T-helper 2 cell treated with Interferon-gamma antibody and Interleukin-4, amounts not matched to agents 100 ng/mL and 5 ng/mL, for 36 hours (primary cell): ENCODE data around the gene RAP1GAP2. TPM values are rescaled to one million over a fixed set of nuclear protein-coding genes. Genes with fewer than 3 reads are reported as not detected.
"Not testable (repeated sequence)": the region's sequence is repeated elsewhere in the genome, so short reads cannot be mapped to it uniquely, and the experiment has no call there.

Source experiments
- intact Hi-C: fragments of 100-400 bp; cut with micrococcal nuclease; formaldehyde crosslinking; loops from one replicate; pipeline ENCODE4 v1.15.1; 2023
- total RNA-seq: library from RNA; stranded (reverse); gene quantifications from 2 replicates; pipeline ENCODE4 v1.2.3, GENCODE V29; 2022

The RAP1GAP2 gene
- total RNA-seq, 1 donor from 2014 or later = 48.5 TPM

DNA sequence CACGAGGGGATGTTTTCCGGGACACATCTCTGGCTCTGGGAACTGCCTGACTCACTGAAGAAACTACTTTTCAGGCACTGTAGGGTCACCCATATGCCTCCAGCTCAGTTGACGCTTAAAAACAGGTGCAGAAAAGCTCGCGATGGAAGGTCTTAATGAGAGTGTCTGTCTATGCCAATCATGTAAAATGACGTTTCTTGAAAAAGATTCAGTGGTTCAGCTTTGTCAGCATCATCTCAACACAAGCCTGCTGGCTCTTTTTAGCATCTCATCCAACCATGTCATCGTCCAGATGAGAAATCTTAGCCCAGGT is 239.7 kb downstream of the RAP1GAP2 start:
- intact Hi-C loops = no loop called here

DNA sequence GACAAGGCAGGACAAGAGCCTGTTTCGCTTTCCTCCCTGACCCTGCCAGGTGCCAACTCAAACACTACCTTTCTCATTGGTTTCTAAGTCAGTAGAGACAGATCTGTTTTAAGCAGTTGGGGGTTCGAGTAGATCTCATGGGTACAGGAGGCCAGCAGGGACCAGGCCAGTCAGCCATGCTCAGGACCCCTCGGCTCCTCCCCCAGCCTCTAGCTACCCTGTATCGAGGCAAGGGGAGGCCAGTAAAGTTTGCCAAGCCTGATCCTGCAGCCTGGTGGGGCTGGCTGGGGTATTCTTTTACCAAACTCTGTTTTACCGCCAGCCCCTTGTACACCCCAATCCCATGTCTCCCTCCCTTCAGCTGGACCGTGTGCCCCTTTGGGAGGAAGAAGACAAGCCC is 240.6 kb downstream of the RAP1GAP2 start:
- intact Hi-C loops = no loop called here

DNA sequence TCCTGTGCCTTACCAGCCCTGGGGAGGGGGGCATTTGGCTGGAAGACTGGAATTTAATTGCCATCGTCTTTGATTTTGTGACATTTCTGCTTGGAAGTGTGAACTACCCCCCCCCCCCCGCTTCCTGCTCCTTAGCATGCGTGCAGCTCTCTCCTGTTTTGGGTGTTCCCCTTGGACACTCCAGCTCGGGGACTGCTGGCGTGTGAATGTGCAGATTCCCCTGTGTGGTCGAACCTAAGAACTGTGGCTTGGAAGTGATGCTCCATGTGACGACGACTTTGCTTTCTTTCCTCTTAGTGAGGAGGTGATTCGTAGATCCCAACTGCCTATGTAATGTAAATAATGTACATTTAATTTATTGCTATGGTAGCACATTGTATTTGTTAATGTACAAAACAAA is 241.0 kb downstream of the RAP1GAP2 start:
- intact Hi-C loops = no loop called here

DNA sequence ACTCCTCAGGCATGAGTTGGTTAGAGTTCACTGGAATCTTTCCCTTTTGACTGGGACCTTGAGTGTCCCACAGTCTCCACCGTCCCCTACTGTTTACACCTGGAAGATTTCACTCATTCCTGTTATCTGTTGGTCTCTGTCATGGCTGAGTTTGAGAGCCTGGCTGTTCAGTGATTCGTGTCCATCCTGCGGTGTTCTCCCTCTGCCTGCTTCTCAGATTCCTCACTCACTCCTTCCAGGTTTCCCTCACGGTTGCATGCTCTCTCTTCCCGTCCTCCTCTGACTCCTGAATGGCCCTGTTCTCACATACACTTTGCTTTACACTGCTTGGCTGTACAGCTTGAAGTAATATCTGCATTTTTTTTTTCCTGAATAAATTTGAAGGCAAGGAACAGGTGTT is 242.7 kb downstream of the RAP1GAP2 start:
- intact Hi-C loops = no loop called here

DNA sequence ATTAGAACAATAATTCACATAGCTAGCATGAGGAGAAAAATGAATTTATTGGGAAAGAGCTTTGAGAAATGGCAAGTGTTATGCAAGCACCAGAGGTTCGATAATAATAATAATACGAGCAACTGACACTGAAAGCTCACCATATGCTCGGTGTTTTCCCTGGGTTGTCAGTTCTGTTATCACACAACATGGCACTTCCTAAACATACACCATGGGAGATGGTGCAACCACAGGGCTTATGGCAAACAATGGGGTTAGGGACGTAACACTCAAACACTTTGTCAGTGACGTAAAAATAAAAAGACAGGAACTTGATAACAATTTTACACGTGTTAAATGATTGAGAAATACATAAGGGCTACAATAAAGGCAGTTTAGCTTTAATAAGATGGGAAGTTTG is 243.5 kb downstream of the RAP1GAP2 start:
- intact Hi-C loops = no loop called here

DNA sequence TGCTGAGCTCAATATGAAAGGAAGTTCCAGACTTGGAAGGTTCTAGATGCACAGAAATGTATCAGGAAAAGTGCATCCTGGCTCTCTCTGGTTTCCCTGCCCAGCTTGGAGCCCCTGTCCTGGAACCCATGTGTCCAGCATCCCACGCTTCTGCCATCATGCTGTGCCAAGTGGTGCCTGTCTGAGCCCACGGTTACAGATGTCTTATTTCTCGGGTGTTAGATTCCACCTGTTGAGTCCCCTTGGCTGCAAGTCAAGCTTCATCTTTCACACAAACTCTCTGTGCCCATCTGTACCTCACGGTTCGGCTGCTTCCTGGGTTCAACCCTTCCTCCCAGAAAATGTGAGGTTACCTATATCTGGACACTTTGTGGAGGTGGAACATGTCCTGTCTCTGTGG is 244.6 kb downstream of the RAP1GAP2 start:
- intact Hi-C loops = no loop called here

- intact Hi-C loops = no loop called here
These were observed 247.6 kb downstream of the RAP1GAP2 start for GRCh38 chr17:3043737-3044365.

DNA sequence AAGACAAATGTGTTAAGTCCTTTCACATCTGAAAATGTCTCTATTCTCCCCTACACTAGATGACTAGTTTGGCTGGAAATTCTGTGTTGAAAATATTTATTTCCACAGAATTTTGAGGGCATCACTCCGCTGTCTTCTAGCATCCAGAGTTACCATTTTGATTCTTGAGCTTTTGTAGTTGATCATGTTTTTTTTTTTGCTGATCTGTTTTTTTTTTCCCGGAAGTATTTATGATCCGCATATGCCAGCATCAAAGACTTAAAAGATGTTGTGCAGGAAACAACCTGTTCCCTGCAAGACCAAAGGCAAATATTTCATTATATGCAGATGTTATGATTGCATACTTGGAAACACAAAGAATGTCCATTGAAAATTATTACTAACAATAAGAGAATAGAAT is 250.5 kb downstream of the RAP1GAP2 start:
- intact Hi-C loops = loop anchor here (5.0 kb wide), 1 partner anchor 601 kb away; no protein-coding TSS in a partner anchor

- intact Hi-C loops = loop anchor here (5.0 kb wide), 1 partner anchor 598 kb away; no protein-coding TSS in a partner anchor
These were observed 252.7 kb downstream of the RAP1GAP2 start for GRCh38 chr17:3048727-3049471.

- intact Hi-C loops = loop anchor here (5.0 kb wide), 1 partner anchor 598 kb away; no protein-coding TSS in a partner anchor
These were observed 253.6 kb downstream of the RAP1GAP2 start for GRCh38 chr17:3049705-3050295.

- intact Hi-C loops = not testable (repeated sequence)
These were observed 258.6 kb downstream of the RAP1GAP2 start for GRCh38 chr17:3054868-3055267.

DNA sequence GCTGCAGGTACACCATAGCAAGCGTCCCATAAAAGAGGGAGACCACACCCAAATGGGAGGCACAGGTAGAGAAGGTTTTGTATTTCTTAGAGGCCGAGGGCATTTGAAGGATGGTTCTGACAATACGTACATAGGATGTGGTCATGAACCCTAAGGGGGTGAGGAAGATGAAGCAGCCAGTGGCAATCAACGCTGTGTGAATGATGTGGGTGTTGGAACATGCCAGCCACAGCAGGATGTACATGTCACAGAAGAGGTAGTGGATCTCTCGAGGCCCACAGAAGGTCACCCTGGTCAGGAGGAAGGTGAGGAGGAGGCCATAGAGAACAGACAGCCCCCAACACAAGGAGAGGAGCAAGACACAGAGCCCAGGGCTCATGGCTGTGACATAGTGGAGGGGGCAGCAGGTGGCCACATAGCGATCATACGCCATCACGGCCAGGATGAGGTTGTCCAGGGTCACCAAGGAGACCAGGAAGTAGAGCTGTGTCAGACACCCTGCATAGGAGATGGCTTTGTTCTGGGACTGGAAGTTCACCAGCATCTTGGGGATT is 266.7 kb downstream of the RAP1GAP2 start:
- intact Hi-C loops = not testable (repeated sequence)

GRCh38 chr17:3063507-3063906 is 267.3 kb downstream of the RAP1GAP2 start, which contains the start of gene OR1D5:
Gene OR1D5, minus strand, starts transcription at chr17:3063607. Its CDS starts 0 bp downstream, at chr17:3063607.
- intact Hi-C loops = not testable (repeated sequence)

DNA sequence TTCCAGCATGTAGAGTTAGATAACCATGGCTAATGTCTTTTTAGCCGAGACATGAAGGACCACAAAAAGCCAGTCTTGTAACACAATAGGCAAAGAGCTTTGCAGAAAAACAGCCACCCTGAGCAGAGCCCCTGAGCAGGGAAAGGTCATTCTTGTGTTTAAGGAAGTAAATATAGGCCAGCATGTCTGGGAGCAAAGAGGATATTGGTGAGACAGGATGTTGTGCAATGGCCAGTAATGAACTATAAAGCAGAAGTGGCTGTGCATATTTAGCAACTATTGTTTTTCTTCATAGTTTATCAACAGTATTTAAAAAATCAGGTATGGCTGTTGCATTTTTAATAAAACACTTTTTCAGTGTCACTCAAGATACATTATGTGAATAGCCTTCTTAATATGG is 269.0 kb downstream of the RAP1GAP2 start:
- intact Hi-C loops = not testable (repeated sequence)

DNA sequence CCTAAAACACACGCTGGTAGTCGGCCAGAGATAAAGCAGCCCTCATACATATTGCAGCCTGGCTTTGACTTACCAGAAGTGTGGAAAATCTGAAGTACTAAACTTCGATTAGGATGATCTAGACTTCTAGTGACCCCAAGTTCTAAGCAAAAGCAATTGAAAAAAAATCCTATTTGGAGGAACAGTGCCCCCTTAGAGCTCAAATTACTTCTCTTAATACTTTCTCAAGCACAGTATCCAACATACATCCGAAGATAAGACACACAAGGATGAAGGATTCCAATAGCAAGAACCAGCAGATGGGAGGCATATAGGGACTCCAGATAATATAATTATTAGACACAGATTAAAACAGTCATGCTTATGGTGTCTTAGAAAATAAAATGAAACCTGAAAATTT is 277.6 kb downstream of the RAP1GAP2 start:
- intact Hi-C loops = not testable (repeated sequence)

Other genes with a start within 250 kb of the RAP1GAP2 start
- gene PAFAH1B1, start 202.8 kb upstream of the RAP1GAP2 start, total RNA-seq = 142 and 155 TPM in 2 replicates
- 73.3 and 79.3 TPM in 2 replicates for gene CLUH, start 84.7 kb upstream of the RAP1GAP2 start, total RNA-seq
- 0.11 and 0.18 TPM in 2 replicates for gene CCDC92B, start 46.8 kb upstream of the RAP1GAP2 start, total RNA-seq